PFSK-1 (cell line): ENCODE data around the gene TMEM132D.

Source experiments
- FOXP2 ChIP-seq: optimal IDR thresholded peaks from 2 replicates; pipeline ENCODE3; 2011; ENCODE audit warnings: borderline replicate concordance, control low read depth, inconsistent platforms; ENCODE audit not compliant: insufficient read depth; ENCODE audit errors: extremely low read length, extremely low read depth
- POLR2AphosphoS5 ChIP-seq: IDR thresholded peaks from 2 replicates; pipeline ENCODE4 v1.6.1; 2012; ENCODE audit warnings: low read depth, mild to moderate bottlenecking, control low read depth, low read length, moderate library complexity
- REST ChIP-seq, 2 experiments: IDR thresholded peaks; 2 replicates each; pipeline versions ENCODE4 v1.6.1 to v1.8.0; 2011 to 2012; ENCODE audit warnings: low read depth in 2 of 2, low read length in 2 of 2, control low read depth in 1 of 2, inconsistent platforms in 1 of 2, mild to moderate bottlenecking in 1 of 2, moderate library complexity in 1 of 2; ENCODE audit not compliant: insufficient read depth in 1 of 2
- SIN3A ChIP-seq: IDR thresholded peaks from 2 replicates; pipeline ENCODE4 v1.6.1; 2012; ENCODE audit warnings: mild to moderate bottlenecking, low read length, moderate library complexity, borderline replicate concordance; ENCODE audit not compliant: insufficient read depth
- TAF1 ChIP-seq: IDR thresholded peaks from 2 replicates; pipeline ENCODE4 v1.6.1; 2012; ENCODE audit warnings: low read length, control low read depth, borderline replicate concordance; ENCODE audit not compliant: insufficient read depth

Gene TMEM132D

GRCh38 chr12:129559776-129560175, 344.0 kb downstream of the TMEM132D start:
- no peak for TF ChIP-seq REST (IDR thresholded peaks at IDR 0.05; ENCODE audit: insufficient read depth in 1 of 2, low read depth in 2 of 2, low read length in 2 of 2)

GRCh38 chr12:129558036-129558435, 345.8 kb downstream of the TMEM132D start:
- TF ChIP-seq SIN3A (no peak), TAF1 (no peak), REST (IDR thresholded peaks at IDR 0.05; ENCODE audit: insufficient read depth in 1 of 2, low read depth in 2 of 2, low read length in 2 of 2) (no peak), POLR2AphosphoS5 (no peak), FOXP2 (no peak)

GRCh38 chr12:129556082-129556481, 347.7 kb downstream of the TMEM132D start:
- no peak for TF ChIP-seq SIN3A
- no peak for TF ChIP-seq TAF1
- no peak for TF ChIP-seq REST (IDR thresholded peaks at IDR 0.05; ENCODE audit: insufficient read depth in 1 of 2, low read depth in 2 of 2, low read length in 2 of 2)
- TF ChIP-seq POLR2AphosphoS5: no peak
- no peak for TF ChIP-seq FOXP2

GRCh38 chr12:129552996-129553750, 350.7 kb downstream of the TMEM132D start:
- TF ChIP-seq POLR2AphosphoS5: no peak

GRCh38 chr12:129551441-129551840, 352.4 kb downstream of the TMEM132D start:
- TF ChIP-seq SIN3A (no peak), REST (IDR thresholded peaks at IDR 0.05; ENCODE audit: insufficient read depth in 1 of 2, low read depth in 2 of 2, low read length in 2 of 2) (no peak), TAF1 (no peak)
